OCI-LY7 (cell line): ENCODE results near the gene KCNAB3.

Experiments
- EZH2phosphoT487 ChIP-seq: fragments of 200-600 bp; sonication (generic); IDR thresholded peaks from 2 replicates; pipeline ENCODE4 v1.6.1; 2018; ENCODE audit warnings: low read depth, borderline replicate concordance, mild to moderate bottlenecking, mixed run types, antibody characterized with exemption, low read length, moderate library complexity, mixed read lengths
- TF ChIP-seq, protein P1 (sequence below): fragments of 200-600 bp; sonication (generic); conservative IDR thresholded peaks from 2 replicates; pipeline ENCODE4 v1.5.1; 2014; ENCODE audit warnings: mild to moderate bottlenecking, antibody characterized with exemption, low read length, moderate library complexity, mixed read lengths

DNA sequence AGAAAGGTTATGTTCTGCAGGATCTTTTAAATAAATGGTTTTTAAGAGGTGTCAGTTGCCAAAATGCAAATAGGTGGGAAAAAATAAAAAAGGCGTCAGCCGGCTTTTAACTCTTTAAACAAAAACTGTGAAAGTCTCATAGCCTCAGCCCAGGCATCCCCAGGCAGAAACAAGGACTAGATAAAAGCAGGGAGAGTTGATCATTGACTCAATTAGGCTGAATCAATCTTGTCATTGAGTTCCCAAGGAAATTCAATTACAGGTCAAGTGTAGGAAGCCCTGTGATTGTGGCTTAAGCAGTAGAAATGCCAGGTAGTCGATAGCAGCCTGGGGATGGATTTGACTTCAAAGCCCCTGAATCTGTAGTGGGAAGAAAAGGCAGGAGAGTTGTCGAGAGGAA is 42.0 kb upstream of the KCNAB3 start:
- TF ChIP-seq, protein P1, sequence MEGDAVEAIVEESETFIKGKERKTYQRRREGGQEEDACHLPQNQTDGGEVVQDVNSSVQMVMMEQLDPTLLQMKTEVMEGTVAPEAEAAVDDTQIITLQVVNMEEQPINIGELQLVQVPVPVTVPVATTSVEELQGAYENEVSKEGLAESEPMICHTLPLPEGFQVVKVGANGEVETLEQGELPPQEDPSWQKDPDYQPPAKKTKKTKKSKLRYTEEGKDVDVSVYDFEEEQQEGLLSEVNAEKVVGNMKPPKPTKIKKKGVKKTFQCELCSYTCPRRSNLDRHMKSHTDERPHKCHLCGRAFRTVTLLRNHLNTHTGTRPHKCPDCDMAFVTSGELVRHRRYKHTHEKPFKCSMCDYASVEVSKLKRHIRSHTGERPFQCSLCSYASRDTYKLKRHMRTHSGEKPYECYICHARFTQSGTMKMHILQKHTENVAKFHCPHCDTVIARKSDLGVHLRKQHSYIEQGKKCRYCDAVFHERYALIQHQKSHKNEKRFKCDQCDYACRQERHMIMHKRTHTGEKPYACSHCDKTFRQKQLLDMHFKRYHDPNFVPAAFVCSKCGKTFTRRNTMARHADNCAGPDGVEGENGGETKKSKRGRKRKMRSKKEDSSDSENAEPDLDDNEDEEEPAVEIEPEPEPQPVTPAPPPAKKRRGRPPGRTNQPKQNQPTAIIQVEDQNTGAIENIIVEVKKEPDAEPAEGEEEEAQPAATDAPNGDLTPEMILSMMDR, result no peak
- no peak for TF ChIP-seq EZH2phosphoT487
